HepG2 (cell line): ENCODE data around the gene CFL1. TPM values are rescaled to one million over a fixed set of nuclear protein-coding genes. Genes with fewer than 3 reads are reported as not detected.

Experiments
- AHR ChIP-seq: IDR thresholded peaks from 2 replicates; pipeline ENCODE4 v1.6.1; 2018; ENCODE audit warnings: missing genetic modification reagents, missing compliant biosample characterization
- GPN1 ChIP-seq: sonication (generic); formaldehyde crosslinking; IDR thresholded peaks from 2 replicates; pipeline ENCODE4 v1.5.1; 2020; ENCODE audit warnings: missing genetic modification reagents, borderline replicate concordance
- MED8 ChIP-seq: sonication (generic); formaldehyde crosslinking; IDR thresholded peaks from 2 replicates; pipeline ENCODE4 v1.8.1; 2023; ENCODE audit warnings: mild to moderate bottlenecking, missing genetic modification reagents; ENCODE audit not compliant: insufficient replicate concordance
- MIER2 ChIP-seq: IDR thresholded peaks from 2 replicates; pipeline ENCODE4 v1.6.1; 2016; ENCODE audit warnings: missing biosample characterization, missing genetic modification reagents
- NCOR1 ChIP-seq: fragments of 200-600 bp; sonication (generic); IDR thresholded peaks from 2 replicates; pipeline ENCODE4 v1.7.0; 2017; ENCODE audit warnings: antibody characterized with exemption, low read length, borderline replicate concordance
- NR2F1 ChIP-seq, 2 experiments: fragments of 450-650 bp in 1 of 2; formaldehyde crosslinking in 1 of 2; IDR thresholded peaks; 2 replicates each; pipeline versions ENCODE4 v1.5.0 to v1.6.1; 2016 to 2020; ENCODE audit warnings: mild to moderate bottlenecking in 1 of 2, missing compliant biosample characterization in 1 of 2, missing genetic modification reagents in 1 of 2, moderate library complexity in 1 of 2
- PHF8 ChIP-seq: sonication (generic); formaldehyde crosslinking; IDR thresholded peaks from 2 replicates; pipeline ENCODE4 v1.5.0; 2020; ENCODE audit warnings: missing genetic modification reagents
- POLR2G ChIP-seq: fragments of 200-400 bp; formaldehyde crosslinking; IDR thresholded peaks from 2 replicates; pipeline ENCODE4 v1.6.1; 2018; ENCODE audit warnings: mild to moderate bottlenecking, low read depth, low read length, moderate library complexity
- RBM22 ChIP-seq: fragments of 200-400 bp; formaldehyde crosslinking; optimal IDR thresholded peaks from 2 replicates; pipeline ENCODE3; 2017; ENCODE audit warnings: mild to moderate bottlenecking, low read length, moderate library complexity
- RXRB ChIP-seq: IDR thresholded peaks from 2 replicates; pipeline ENCODE4 v1.6.1; 2016; ENCODE audit warnings: borderline replicate concordance, missing genetic modification reagents, missing compliant biosample characterization
- ZNF180 ChIP-seq: sonication (generic); formaldehyde crosslinking; IDR thresholded peaks from 2 replicates; pipeline ENCODE4 v1.4.0; 2020; ENCODE audit warnings: low read depth, missing genetic modification reagents, borderline replicate concordance
- ZNF709 ChIP-seq: sonication (generic); formaldehyde crosslinking; IDR thresholded peaks from 2 replicates; pipeline ENCODE4 v1.5.0; 2020; ENCODE audit warnings: mild to moderate bottlenecking, missing genetic modification reagents
- polyA plus RNA-seq, 8 experiments: library from polyadenylated mRNA; depleted of rRNA in 3 of 8; stranded (reverse) in 7 of 8; unstranded in 1 of 8; fragments of >200 nt; fragmentation: Illumina TruSeq in 4 of 8; extraction: Trizol in 4 of 8; gene quantifications; 2 replicates each; pipeline versions ENCODE4 v1.2.1 to v1.2.3, GENCODE V29; 2011 to 2016; ENCODE audit warnings: low read depth in 4 of 8, missing spikeins in 1 of 8, mixed read lengths in 1 of 8; ENCODE audit not compliant: insufficient read depth in 1 of 8
- total RNA-seq, 5 experiments: library from RNA; depleted of rRNA; stranded (reverse); fragments of >200 nt; fragmentation: Illumina TruSeq; extraction: Trizol; gene quantifications; 2 replicates each; pipeline ENCODE4 v1.2.3, GENCODE V29; 2016; ENCODE audit warnings: low read depth in 1 of 5
- TF ChIP-seq, protein P1 (sequence below): sonication (generic); formaldehyde crosslinking; IDR thresholded peaks from 2 replicates; pipeline ENCODE4 v1.9.0; 2021; ENCODE audit warnings: missing genetic modification reagents, mild to moderate bottlenecking, borderline replicate concordance
- TF ChIP-seq, protein P2 (sequence below): IDR thresholded peaks from 2 replicates; pipeline ENCODE4 v1.6.1; 2016; ENCODE audit warnings: low read depth, control low read depth
- TF ChIP-seq, protein P3 (sequence below): IDR thresholded peaks from 2 replicates; pipeline ENCODE4 v1.6.1; 2016
- TF ChIP-seq, protein P4 (sequence below): sonication (generic); formaldehyde crosslinking; IDR thresholded peaks from 2 replicates; pipeline ENCODE4 v1.5.1; 2020; ENCODE audit warnings: missing genetic modification reagents, mild to moderate bottlenecking, borderline replicate concordance
- TF ChIP-seq, protein P5 (sequence below): sonication (generic); formaldehyde crosslinking; IDR thresholded peaks from 2 replicates; pipeline ENCODE4 v1.4.0; 2020; ENCODE audit warnings: missing genetic modification reagents, mild to moderate bottlenecking, borderline replicate concordance

The CFL1 gene
- total and polyA plus RNA-seq, 2 of the 13 experiments (the other 11 are each of a cell fraction or from before 2014, with no cell fraction given), result 379 to 383 TPM

DNA sequence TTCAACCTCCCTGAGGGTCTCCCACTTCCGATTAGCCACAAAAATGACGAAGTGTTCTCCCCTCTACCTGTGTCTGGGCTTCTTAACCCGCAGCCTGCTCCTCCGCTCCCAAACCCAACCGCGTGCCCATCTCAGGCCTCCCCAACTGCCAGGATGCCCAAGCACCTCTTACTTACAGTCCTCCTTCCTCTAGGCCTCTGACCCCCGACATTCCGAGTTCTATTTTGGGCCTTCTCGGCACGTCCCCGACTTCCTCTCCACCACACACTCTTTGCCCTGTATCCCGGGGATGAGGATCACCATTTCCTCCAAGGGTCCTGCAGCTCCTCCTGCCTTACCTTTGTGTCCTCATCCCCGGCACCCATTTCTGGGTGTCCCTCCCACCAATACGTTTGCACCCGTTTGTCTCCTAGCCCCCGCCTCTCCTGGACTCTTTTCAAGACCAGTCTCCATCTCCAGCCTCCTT, 1.9 kb upstream of the CFL1 start (continued):
- peak; percentile 13; the same call in 1 of the 2 replicates for TF ChIP-seq POLR2G
- TF ChIP-seq, protein P1, sequence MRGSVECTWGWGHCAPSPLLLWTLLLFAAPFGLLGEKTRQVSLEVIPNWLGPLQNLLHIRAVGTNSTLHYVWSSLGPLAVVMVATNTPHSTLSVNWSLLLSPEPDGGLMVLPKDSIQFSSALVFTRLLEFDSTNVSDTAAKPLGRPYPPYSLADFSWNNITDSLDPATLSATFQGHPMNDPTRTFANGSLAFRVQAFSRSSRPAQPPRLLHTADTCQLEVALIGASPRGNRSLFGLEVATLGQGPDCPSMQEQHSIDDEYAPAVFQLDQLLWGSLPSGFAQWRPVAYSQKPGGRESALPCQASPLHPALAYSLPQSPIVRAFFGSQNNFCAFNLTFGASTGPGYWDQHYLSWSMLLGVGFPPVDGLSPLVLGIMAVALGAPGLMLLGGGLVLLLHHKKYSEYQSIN (CRISPR knock-in tag), result no peak
- no peak for TF ChIP-seq MED8 (CRISPR knock-in tag)
- 0 out of 2 replicates have a peak, but pooled peaks have one; percentile 32 for TF ChIP-seq ZNF709
- TF ChIP-seq NCOR1, result no peak
- TF ChIP-seq NR2F1 (CRISPR knock-in tag; IDR thresholded peaks at IDR 0.05), result no peak
- no peak for TF ChIP-seq ZNF180
- TF ChIP-seq RBM22, result no peak
- TF ChIP-seq, protein P2, sequence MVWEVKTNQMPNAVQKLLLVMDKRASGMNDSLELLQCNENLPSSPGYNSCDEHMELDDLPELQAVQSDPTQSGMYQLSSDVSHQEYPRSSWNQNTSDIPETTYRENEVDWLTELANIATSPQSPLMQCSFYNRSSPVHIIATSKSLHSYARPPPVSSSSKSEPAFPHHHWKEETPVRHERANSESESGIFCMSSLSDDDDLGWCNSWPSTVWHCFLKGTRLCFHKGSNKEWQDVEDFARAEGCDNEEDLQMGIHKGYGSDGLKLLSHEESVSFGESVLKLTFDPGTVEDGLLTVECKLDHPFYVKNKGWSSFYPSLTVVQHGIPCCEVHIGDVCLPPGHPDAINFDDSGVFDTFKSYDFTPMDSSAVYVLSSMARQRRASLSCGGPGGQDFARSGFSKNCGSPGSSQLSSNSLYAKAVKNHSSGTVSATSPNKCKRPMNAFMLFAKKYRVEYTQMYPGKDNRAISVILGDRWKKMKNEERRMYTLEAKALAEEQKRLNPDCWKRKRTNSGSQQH (CRISPR knock-in tag), result no peak
- no peak for TF ChIP-seq RXRB
- TF ChIP-seq AHR (CRISPR knock-in tag), result no peak
- TF ChIP-seq, protein P3, sequence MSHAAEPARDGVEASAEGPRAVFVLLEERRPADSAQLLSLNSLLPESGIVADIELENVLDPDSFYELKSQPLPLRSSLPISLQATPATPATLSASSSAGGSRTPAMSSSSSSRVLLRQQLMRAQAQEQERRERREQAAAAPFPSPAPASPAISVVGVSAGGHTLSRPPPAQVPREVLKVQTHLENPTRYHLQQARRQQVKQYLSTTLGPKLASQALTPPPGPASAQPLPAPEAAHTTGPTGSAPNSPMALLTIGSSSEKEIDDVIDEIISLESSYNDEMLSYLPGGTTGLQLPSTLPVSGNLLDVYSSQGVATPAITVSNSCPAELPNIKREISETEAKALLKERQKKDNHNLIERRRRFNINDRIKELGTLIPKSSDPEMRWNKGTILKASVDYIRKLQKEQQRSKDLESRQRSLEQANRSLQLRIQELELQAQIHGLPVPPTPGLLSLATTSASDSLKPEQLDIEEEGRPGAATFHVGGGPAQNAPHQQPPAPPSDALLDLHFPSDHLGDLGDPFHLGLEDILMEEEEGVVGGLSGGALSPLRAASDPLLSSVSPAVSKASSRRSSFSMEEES (CRISPR knock-in tag), result no peak
- TF ChIP-seq, protein P4, sequence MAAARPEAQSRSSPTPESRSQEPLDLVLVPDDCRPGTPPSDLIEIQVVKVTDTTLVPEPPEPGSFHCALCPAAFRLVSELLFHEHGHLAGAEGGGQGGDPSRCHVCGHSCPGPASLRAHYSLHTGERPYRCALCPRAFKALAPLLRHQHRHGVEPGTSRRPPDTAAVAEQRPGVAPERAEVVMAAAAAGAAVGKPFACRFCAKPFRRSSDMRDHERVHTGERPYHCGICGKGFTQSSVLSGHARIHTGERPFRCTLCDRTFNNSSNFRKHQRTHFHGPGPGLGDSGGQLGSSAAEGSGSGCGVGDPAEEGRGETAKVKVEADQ (CRISPR knock-in tag), result no peak
- no peak for TF ChIP-seq GPN1
- TF ChIP-seq PHF8 (CRISPR knock-in tag), result no peak
- no peak for TF ChIP-seq MIER2
- TF ChIP-seq, protein P5, sequence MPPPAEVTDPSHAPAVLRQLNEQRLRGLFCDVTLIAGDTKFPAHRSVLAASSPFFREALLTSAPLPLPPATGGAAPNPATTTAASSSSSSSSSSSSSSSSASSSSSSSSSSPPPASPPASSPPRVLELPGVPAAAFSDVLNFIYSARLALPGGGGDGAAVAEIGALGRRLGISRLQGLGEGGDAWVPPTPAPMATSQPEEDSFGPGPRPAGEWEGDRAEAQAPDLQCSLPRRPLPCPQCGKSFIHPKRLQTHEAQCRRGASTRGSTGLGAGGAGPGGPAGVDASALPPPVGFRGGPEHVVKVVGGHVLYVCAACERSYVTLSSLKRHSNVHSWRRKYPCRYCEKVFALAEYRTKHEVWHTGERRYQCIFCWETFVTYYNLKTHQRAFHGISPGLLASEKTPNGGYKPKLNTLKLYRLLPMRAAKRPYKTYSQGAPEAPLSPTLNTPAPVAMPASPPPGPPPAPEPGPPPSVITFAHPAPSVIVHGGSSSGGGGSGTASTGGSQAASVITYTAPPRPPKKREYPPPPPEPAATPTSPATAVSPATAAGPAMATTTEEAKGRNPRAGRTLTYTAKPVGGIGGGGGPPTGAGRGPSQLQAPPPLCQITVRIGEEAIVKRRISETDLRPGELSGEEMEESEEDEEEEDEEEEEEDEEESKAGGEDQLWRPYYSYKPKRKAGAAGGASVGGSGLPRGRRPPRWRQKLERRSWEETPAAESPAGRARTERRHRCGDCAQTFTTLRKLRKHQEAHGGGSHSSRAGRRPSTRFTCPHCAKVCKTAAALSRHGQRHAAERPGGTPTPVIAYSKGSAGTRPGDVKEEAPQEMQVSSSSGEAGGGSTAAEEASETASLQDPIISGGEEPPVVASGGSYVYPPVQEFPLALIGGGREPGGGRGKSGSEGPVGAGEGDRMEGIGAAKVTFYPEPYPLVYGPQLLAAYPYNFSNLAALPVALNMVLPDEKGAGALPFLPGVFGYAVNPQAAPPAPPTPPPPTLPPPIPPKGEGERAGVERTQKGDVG, result no peak
